ENCODE results near the gene SOD3.

DNA sequence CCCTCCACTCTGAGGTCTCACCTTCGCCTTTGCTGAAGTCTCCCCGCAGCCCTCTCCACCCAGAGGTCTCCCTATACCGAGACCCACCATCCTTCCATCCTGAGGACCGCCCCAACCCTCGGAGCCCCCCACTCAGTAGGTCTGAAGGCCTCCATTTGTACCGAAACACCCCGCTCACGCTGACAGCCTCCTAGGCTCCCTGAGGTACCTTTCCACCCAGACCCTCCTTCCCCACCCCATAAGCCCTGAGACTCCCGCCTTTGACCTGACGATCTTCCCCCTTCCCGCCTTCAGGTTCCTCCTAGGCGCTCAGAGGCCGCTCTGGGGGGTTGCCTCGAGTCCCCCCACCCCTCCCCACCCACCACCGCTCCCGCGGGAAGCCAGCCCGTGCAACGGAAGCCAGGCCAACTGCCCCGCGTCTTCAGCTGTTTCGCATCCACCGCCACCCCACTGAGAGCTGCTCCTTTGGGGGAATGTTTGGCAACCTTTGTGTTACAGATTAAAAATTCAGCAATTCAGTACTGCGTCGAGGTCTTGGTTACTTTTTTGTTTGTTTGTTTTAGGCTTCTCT is 5.0 kb downstream of the SOD3 start:
- TF ChIP-seq REST (IDR thresholded peaks at IDR 0.05; ENCODE audit: borderline replicate concordance) (no peak), REST (CRISPR knock-in tag; IDR thresholded peaks at IDR 0.05; ENCODE audit: low read depth) (no peak), RFX5 (IDR thresholded peaks at IDR 0.05; ENCODE audit: low read depth, low read length) (no peak), POLR2AphosphoS5 (IDR thresholded peaks at IDR 0.05; ENCODE audit: control insufficient read depth, insufficient read depth, low read depth, low read length) (no peak), MLX (CRISPR knock-in tag; conservative IDR thresholded peaks at IDR 0.05) (no peak), LEF1 (IDR thresholded peaks at IDR 0.05) (no peak)

Data from K562 (cell line).